WI38 (cell line): ENCODE measurements around the gene CALCOCO1.

Experiments used
- H3K4me3 ChIP-seq: 2 replicates; pipeline ENCODE4 v1.5.1; 2011; ENCODE audit warnings: low read depth, mild to moderate bottlenecking, control low read depth, low read length
- CTCF ChIP-seq: IDR thresholded peaks from 2 replicates; pipeline ENCODE4 v1.5.1; 2012; ENCODE audit warnings: low read depth, mild to moderate bottlenecking, control low read depth, low read length

CALCOCO1 gene

GRCh38 chr12:53696655-53697331 is 30.5 kb downstream of the CALCOCO1 start:
- no peak for TF ChIP-seq CTCF
- H3K4me3 ChIP-seq = no peak overlapping the region

GRCh38 chr12:53696285-53696654 is 31.0 kb downstream of the CALCOCO1 start:
- H3K4me3 ChIP-seq = no peak overlapping the region
- no peak for TF ChIP-seq CTCF

GRCh38 chr12:53695152-53696145 is 31.8 kb downstream of the CALCOCO1 start:
- H3K4me3 ChIP-seq = 0 out of 2 replicates have a peak overlapping the region, but pooled peaks have one; percentile 8
- 0 out of 2 replicates have a peak, but pooled peaks have one; percentile 4 for TF ChIP-seq CTCF

- no peak overlapping the region for H3K4me3 ChIP-seq
- no peak for TF ChIP-seq CTCF
These were observed 32.5 kb downstream of the CALCOCO1 start for GRCh38 chr12:53694756-53695151.

- H3K4me3 ChIP-seq = no peak overlapping the region
- no peak for TF ChIP-seq CTCF
These were observed 39.1 kb downstream of the CALCOCO1 start for GRCh38 chr12:53688134-53688533.

GRCh38 chr12:53686436-53686835 is 40.8 kb downstream of the CALCOCO1 start:
- no peak overlapping the region for H3K4me3 ChIP-seq
- no peak for TF ChIP-seq CTCF
